Gastrocnemius medialis (tissue), 4 donors: Measurements from ENCODE around the gene PRSS21. TPM values are rescaled to one million over a fixed set of nuclear protein-coding genes. Genes with fewer than 3 reads are reported as not detected.

Experiments
- ATAC-seq, 2 donors: fragments of 150-250 bp; one replicate each; pipeline ENCODE4 v1.9.1; 2016
- DNase-seq, 2 donors: peaks; one replicate each; pipeline ENCODE4 v3.0.0-alpha.2; 2019
- H3K27ac ChIP-seq, 4 donors: fragments of 200-600 bp; sonication (generic); 1 replicate in 1 of 4; 2 replicates in 3 of 4; pipeline ENCODE4 v1.5.1; 2016 to 2018; ENCODE audit warnings: mild to moderate bottlenecking in 2 of 4, moderate library complexity in 1 of 4
- H3K27me3 ChIP-seq, 3 donors: fragments of 200-600 bp; sonication (generic) in 2 of 3; 1 replicate in 1 of 3; 2 replicates in 2 of 3; pipeline versions ENCODE4 v1.5.1 to v1.6.0; 2016 to 2019; ENCODE audit warnings: mild to moderate bottlenecking in 1 of 3, moderate library complexity in 1 of 3
- H3K36me3 ChIP-seq, 2 donors: fragments of 200-600 bp; sonication (generic) in 1 of 2; one replicate each; pipeline ENCODE4 v1.5.1; 2017 to 2018
- H3K4me1 ChIP-seq, 2 donors: fragments of 200-600 bp; sonication (generic) in 1 of 2; one replicate each; pipeline ENCODE4 v1.5.1; 2016 to 2017; ENCODE audit warnings: mild to moderate bottlenecking in 2 of 2
- H3K4me3 ChIP-seq, 4 donors: fragments of 200-600 bp; sonication (generic) in 3 of 4; 1 replicate in 1 of 4; 2 replicates in 3 of 4; pipeline ENCODE4 v1.5.1; 2016 to 2019; ENCODE audit warnings: mild to moderate bottlenecking in 2 of 4
- H3K9me3 ChIP-seq, 3 donors: fragments of 200-600 bp; sonication (generic) in 2 of 3; 1 replicate in 1 of 3; 2 replicates in 2 of 3; pipeline ENCODE4 v1.5.1; 2016 to 2019
- CTCF ChIP-seq, 5 experiments: fragments of 450-650 bp in 3 of 5; fragments of 200-600 bp in 2 of 5; sonication (generic) in 2 of 5; IDR thresholded peaks in 4 of 5; conservative IDR thresholded peaks in 1 of 5; 1 replicate in 4 of 5; 2 replicates in 1 of 5; pipeline ENCODE4 v1.5.1; 2016 to 2019; ENCODE audit warnings: antibody characterized with exemption in 5 of 5, mild to moderate bottlenecking in 3 of 5, moderate library complexity in 3 of 5
- POLR2A ChIP-seq, 2 donors: fragments of 450-650 bp; IDR thresholded peaks; one replicate each; pipeline ENCODE4 v1.6.1; 2017; ENCODE audit warnings: antibody characterized with exemption in 2 of 2, mild to moderate bottlenecking in 2 of 2, moderate library complexity in 2 of 2
- in situ Hi-C, 4 donors: fragments of 200-750 bp; cut with MboI; loops; one replicate each; pipeline versions ENCODE4 v1.15.0 to v1.8.0; 2017; ENCODE audit warnings: low sequenced_read_pairs in 4 of 4
- intact Hi-C: fragments of 100-400 bp; cut with DNase I; formaldehyde crosslinking; loops from one replicate; pipeline ENCODE4 v1.15.1; 2023; ENCODE audit warnings: low total_unique reads
- total RNA-seq, 4 donors: library from RNA; depleted of rRNA; stranded (reverse); fragments of >200 nt; gene quantifications; one replicate each; pipeline versions ENCODE4 v1.1.0 to v1.2.3, GENCODE V29; 2016

Gene PRSS21
- total RNA-seq, 4 donors from 2014 or later, result not detected

GRCh38 chr16:2809149-2809760, 7.8 kb upstream of the PRSS21 start:
- intact Hi-C loops, result no loop called here
- H3K27me3 ChIP-seq, result peaks cover 0 to 7% (median 0%) of the 10 kb centered on the region in 3 donors

GRCh38 chr16:2810651-2811050, 6.4 kb upstream of the PRSS21 start:
- DNase-seq, result no peak
- Histone ChIP-seq H3K4me1 (peaks cover 0 to 10% of the 10 kb centered on the region in 2 donors), H3K9me3 (no peaks in the 10 kb centered on the region), H3K27ac (no peak overlapping the region), H3K27me3 (peaks cover 0 to 3% (median 0%) of the 10 kb centered on the region in 3 donors), H3K36me3 (no peaks in the 10 kb centered on the region), H3K4me3 (no peak overlapping the region)
- intact Hi-C loops (no loop called here), in situ Hi-C loops (no loop called here)
- ATAC-seq, result no peak
- TF ChIP-seq CTCF (IDR thresholded peaks at IDR 0.05 in 4 of 5, conservative IDR thresholded peaks at IDR 0.05 in 1 of 5) (no peak), POLR2A (IDR thresholded peaks at IDR 0.05) (no peak)

More at GRCh38 chr16:2809149-2809760, 7.8 kb upstream of the PRSS21 start:
- ATAC-seq (no peak), DNase-seq (no peak)
- H3K4me3 ChIP-seq, result no peak overlapping the region
- no peaks in the 10 kb centered on the region for H3K36me3 ChIP-seq
- H3K27ac ChIP-seq, result no peak overlapping the region
- peaks cover 0 to 1% (median 0%) of the 10 kb centered on the region in 3 donors for H3K9me3 ChIP-seq
- no peak for TF ChIP-seq POLR2A (IDR thresholded peaks at IDR 0.05)
- TF ChIP-seq CTCF (IDR thresholded peaks at IDR 0.05 in 4 of 5, conservative IDR thresholded peaks at IDR 0.05 in 1 of 5), result no peak
- peaks cover 0 to 10% of the 10 kb centered on the region in 2 donors for H3K4me1 ChIP-seq
- in situ Hi-C loops, result no loop called here

GRCh38 chr16:2811703-2812471, 5.2 kb upstream of the PRSS21 start:
- H3K36me3 ChIP-seq, result no peaks in the 10 kb centered on the region
- DNase-seq (no peak), ATAC-seq (no peak)
- H3K9me3 ChIP-seq, result no peaks in the 10 kb centered on the region
- intact Hi-C loops (no loop called here), in situ Hi-C loops (no loop called here)
- H3K4me3 ChIP-seq, result no peak overlapping the region
- TF ChIP-seq CTCF (IDR thresholded peaks at IDR 0.05 in 4 of 5, conservative IDR thresholded peaks at IDR 0.05 in 1 of 5) (no peak), POLR2A (IDR thresholded peaks at IDR 0.05) (no peak)
- peaks cover 0 to 3% (median 3%) of the 10 kb centered on the region in 3 donors for H3K27me3 ChIP-seq
- no peak overlapping the region for H3K27ac ChIP-seq
- peaks cover 0 to 10% of the 10 kb centered on the region in 2 donors for H3K4me1 ChIP-seq

- no peak overlapping the region for H3K4me3 ChIP-seq
- TF ChIP-seq CTCF (IDR thresholded peaks at IDR 0.05 in 4 of 5, conservative IDR thresholded peaks at IDR 0.05 in 1 of 5) (no peak), POLR2A (IDR thresholded peaks at IDR 0.05) (no peak)
- H3K4me1 ChIP-seq, result peaks cover 0 to 10% of the 10 kb centered on the region in 2 donors
- ATAC-seq, result no peak
- in situ Hi-C loops, result no loop called here
- DNase-seq, result no peak
- H3K36me3 ChIP-seq, result no peaks in the 10 kb centered on the region
- intact Hi-C loops, result no loop called here
- H3K27me3 ChIP-seq, result peaks cover 0 to 8% (median 3%) of the 10 kb centered on the region in 3 donors
- H3K9me3 ChIP-seq, result no peaks in the 10 kb centered on the region
- no peak overlapping the region for H3K27ac ChIP-seq
Observed at GRCh38 chr16:2813771-2814221, 3.2 kb upstream of the PRSS21 start.
